Activated T-helper 17 cell treated with anti-CD3 and anti-CD28 coated beads, Interleukin-2, amount 50 U/mL, for 72 hours (primary cell): ENCODE measurements around the gene MET. TPM values are rescaled to one million over a fixed set of nuclear protein-coding genes. Genes with fewer than 3 reads are reported as not detected.

Experiments used
- ATAC-seq: fragments of 150-1000 bp; cut with Tn5 transposase; replicated peaks from 2 replicates; pipeline ENCODE4 v1.10.0; 2021; ENCODE audit warnings: mild to moderate bottlenecking, moderate library complexity
- H3K27ac Mint-ChIP-seq: one replicate; pipeline ENCODE4 v1.8.0; 2022; ENCODE audit warnings: mixed read lengths
- H3K27me3 Mint-ChIP-seq: one replicate; pipeline ENCODE4 v1.8.0; 2022; ENCODE audit warnings: mixed read lengths
- H3K36me3 Mint-ChIP-seq: one replicate; pipeline ENCODE4 v1.8.0; 2022; ENCODE audit warnings: low read depth, mild to moderate bottlenecking, mixed read lengths
- H3K4me1 Mint-ChIP-seq: one replicate; pipeline ENCODE4 v1.8.0; 2022; ENCODE audit warnings: mixed read lengths
- H3K4me3 Mint-ChIP-seq: one replicate; pipeline ENCODE4 v1.8.0; 2022; ENCODE audit warnings: mild to moderate bottlenecking, mixed read lengths
- H3K9me3 Mint-ChIP-seq: one replicate; pipeline ENCODE4 v1.8.0; 2022; ENCODE audit warnings: mixed read lengths
- total RNA-seq, 2 donors: library from RNA; stranded (reverse); gene quantifications; one replicate each; pipeline ENCODE4 v1.2.3, GENCODE V29; 2022

Gene MET
- total RNA-seq, 2 donors from 2014 or later = 0.08 to 1.6 TPM

- ATAC-seq = no peak
- Mint-ChIP-seq H3K9me3 (no peaks in the 10 kb centered on the region), H3K4me1 (no peaks in the 10 kb centered on the region), H3K4me3 (no peak overlapping the region), H3K36me3 (no peaks in the 10 kb centered on the region), H3K27ac (no peak overlapping the region), H3K27me3 (peaks cover 17% of the 10 kb centered on the region)
These were observed 120.8 kb downstream of the MET start for GRCh38 chr7:116792813-116793212.

DNA sequence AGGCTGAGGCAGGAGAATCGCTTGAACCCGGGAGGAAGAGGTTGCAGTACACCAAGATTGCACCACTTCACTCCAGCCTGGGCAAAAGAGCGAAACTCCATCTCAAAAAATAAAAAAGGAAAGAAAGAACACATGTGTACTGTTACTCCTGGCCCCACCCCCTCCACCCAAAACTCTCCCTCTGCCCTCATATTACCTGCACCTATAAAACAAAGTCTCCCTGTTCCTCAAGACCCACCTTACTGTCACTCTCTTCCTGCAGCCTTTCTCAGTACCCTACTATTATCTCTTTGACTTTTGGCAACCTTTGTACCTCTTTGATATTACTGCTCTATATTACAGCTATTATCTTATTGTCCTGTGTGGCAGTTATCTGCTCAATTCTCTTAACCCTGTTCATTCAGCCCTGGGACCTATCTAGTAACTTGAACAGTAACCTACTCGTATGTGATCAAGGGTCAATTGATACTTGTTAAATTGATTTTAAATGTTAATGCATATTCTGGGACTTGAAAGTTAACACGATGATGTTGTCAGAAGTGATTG lies 121.9 kb downstream of the MET start:
- no peak overlapping the region for H3K27ac Mint-ChIP-seq
- no peaks in the 10 kb centered on the region for H3K36me3 Mint-ChIP-seq
- no peak for ATAC-seq
- H3K4me1 Mint-ChIP-seq = no peaks in the 10 kb centered on the region
- H3K9me3 Mint-ChIP-seq = no peaks in the 10 kb centered on the region
- H3K27me3 Mint-ChIP-seq = peaks cover 19% of the 10 kb centered on the region
- H3K4me3 Mint-ChIP-seq = no peak overlapping the region

- H3K27me3 Mint-ChIP-seq = peaks cover 31% of the 10 kb centered on the region
- H3K4me1 Mint-ChIP-seq = peaks cover 8% of the 10 kb centered on the region
- no peak overlapping the region for H3K27ac Mint-ChIP-seq
- no peak overlapping the region for H3K4me3 Mint-ChIP-seq
- H3K9me3 Mint-ChIP-seq = no peaks in the 10 kb centered on the region
- ATAC-seq = no peak
- no peaks in the 10 kb centered on the region for H3K36me3 Mint-ChIP-seq
These were observed 124.5 kb downstream of the MET start for GRCh38 chr7:116796471-116796870.

DNA sequence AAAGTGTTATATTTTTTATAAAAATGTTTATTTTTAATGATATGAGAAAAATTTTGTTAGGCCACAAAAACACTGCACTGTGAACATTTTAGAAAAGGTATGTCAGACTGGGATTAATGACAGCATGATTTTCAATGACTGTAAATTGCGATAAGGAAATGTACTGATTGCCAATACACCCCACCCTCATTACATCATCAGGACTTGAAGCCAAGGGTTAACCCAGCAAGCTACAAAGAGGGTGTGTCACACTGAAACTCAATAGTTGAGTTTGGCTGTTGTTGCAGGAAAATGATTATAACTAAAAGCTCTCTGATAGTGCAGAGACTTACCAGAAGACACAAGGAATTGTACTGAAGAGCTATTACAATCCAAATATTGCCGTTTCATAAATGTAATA lies 125.6 kb downstream of the MET start:
- no peak overlapping the region for H3K4me3 Mint-ChIP-seq
- ATAC-seq = no peak
- H3K27me3 Mint-ChIP-seq = peaks cover 30% of the 10 kb centered on the region
- no peak overlapping the region for H3K27ac Mint-ChIP-seq
- H3K36me3 Mint-ChIP-seq = no peaks in the 10 kb centered on the region
- peaks cover 10% of the 10 kb centered on the region for H3K4me1 Mint-ChIP-seq
- H3K9me3 Mint-ChIP-seq = no peaks in the 10 kb centered on the region

- ATAC-seq = no peak
- Mint-ChIP-seq H3K4me1 (peaks cover 14% of the 10 kb centered on the region), H3K27ac (no peak overlapping the region), H3K36me3 (no peaks in the 10 kb centered on the region), H3K27me3 (peaks cover 33% of the 10 kb centered on the region), H3K9me3 (no peaks in the 10 kb centered on the region), H3K4me3 (no peak overlapping the region)
These were observed 126.2 kb downstream of the MET start for GRCh38 chr7:116798232-116798631.

GRCh38 chr7:116799916-116800315 lies 127.9 kb downstream of the MET start:
- Mint-ChIP-seq H3K27me3 (peaks cover 33% of the 10 kb centered on the region), H3K4me3 (no peak overlapping the region), H3K4me1 (peaks cover 14% of the 10 kb centered on the region), H3K9me3 (no peaks in the 10 kb centered on the region), H3K27ac (no peak overlapping the region), H3K36me3 (no peaks in the 10 kb centered on the region)
- ATAC-seq = no peak

DNA sequence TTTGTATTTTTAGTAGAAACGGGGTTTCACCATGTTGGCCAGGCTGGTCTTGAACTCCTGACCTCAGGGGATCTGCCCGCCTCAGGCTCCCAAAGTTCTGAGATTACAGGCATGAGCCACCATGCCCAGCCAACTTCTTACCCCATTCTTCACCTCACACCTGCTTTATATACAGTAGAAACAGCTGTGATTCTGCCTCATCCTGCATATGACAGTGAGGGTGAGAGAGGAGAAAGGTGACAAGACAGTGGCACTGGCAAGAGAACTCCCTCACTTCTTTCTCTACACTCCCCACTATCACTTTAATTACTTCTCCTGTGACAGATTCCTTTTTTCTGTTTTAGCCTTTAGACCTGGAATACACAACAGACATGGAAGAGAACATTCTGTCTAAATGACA lies 128.6 kb downstream of the MET start:
- peaks cover 14% of the 10 kb centered on the region for H3K4me1 Mint-ChIP-seq
- no peaks in the 10 kb centered on the region for H3K36me3 Mint-ChIP-seq
- H3K4me3 Mint-ChIP-seq = peak overlapping the region; percentile 31
- H3K9me3 Mint-ChIP-seq = no peaks in the 10 kb centered on the region
- peaks cover 28% of the 10 kb centered on the region for H3K27me3 Mint-ChIP-seq
- peak overlapping the region; percentile 33 for H3K27ac Mint-ChIP-seq
- ATAC-seq = peak; percentile 67

DNA sequence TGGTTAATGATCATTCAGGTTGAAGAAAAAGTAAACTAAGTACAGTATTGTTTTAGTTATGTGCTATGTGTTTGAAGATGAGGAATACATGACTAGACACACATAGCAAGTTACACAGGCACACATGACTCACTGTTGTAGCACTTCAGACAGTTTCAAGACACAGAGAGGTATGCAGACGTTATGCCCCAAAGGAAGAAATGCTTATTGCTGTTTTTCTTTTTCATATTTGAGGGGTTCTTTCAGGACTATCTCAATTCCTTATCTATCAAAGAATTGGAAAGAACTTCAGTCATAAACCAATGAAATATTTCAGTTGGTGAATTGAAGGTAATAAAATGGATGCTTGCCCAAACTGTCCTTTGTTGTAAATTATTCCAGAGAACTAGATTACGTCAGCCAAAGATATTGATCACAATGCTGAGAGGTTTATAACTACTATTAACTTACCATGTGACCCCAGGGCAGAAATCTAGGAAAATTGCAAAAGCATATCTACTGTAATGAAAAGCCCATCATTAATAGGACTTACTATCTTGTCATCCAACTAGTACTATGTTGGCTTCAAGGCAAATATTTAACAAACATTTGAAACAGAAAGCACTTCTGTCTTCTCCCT lies 129.2 kb downstream of the MET start:
- peaks cover 14% of the 10 kb centered on the region for H3K4me1 Mint-ChIP-seq
- H3K27ac Mint-ChIP-seq = peak overlapping the region; percentile 33
- ATAC-seq = peak; percentile 88
- H3K4me3 Mint-ChIP-seq = peak overlapping the region; percentile 31
- H3K9me3 Mint-ChIP-seq = no peaks in the 10 kb centered on the region
- H3K36me3 Mint-ChIP-seq = no peaks in the 10 kb centered on the region
- H3K27me3 Mint-ChIP-seq = peaks cover 28% of the 10 kb centered on the region

- Mint-ChIP-seq H3K4me1 (peaks cover 14% of the 10 kb centered on the region), H3K9me3 (no peaks in the 10 kb centered on the region), H3K27me3 (peaks cover 28% of the 10 kb centered on the region), H3K4me3 (peak overlapping the region; percentile 12), H3K36me3 (no peaks in the 10 kb centered on the region), H3K27ac (peak overlapping the region; percentile 42)
- ATAC-seq = no peak
These were observed 130.2 kb downstream of the MET start for GRCh38 chr7:116802144-116802745.

GRCh38 chr7:116802746-116803152 lies 130.8 kb downstream of the MET start:
- peak; percentile 84 for ATAC-seq
- peaks cover 27% of the 10 kb centered on the region for H3K27me3 Mint-ChIP-seq
- H3K27ac Mint-ChIP-seq = peak overlapping the region; percentile 42
- H3K9me3 Mint-ChIP-seq = no peaks in the 10 kb centered on the region
- H3K4me3 Mint-ChIP-seq = peak overlapping the region; percentile 12
- no peaks in the 10 kb centered on the region for H3K36me3 Mint-ChIP-seq
- H3K4me1 Mint-ChIP-seq = peaks cover 14% of the 10 kb centered on the region

GRCh38 chr7:116804471-116804870 lies 132.5 kb downstream of the MET start:
- Mint-ChIP-seq H3K4me3 (no peak overlapping the region), H3K27ac (no peak overlapping the region), H3K27me3 (peaks cover 29% of the 10 kb centered on the region), H3K36me3 (no peaks in the 10 kb centered on the region), H3K4me1 (peaks cover 14% of the 10 kb centered on the region), H3K9me3 (no peaks in the 10 kb centered on the region)
- no peak for ATAC-seq

DNA sequence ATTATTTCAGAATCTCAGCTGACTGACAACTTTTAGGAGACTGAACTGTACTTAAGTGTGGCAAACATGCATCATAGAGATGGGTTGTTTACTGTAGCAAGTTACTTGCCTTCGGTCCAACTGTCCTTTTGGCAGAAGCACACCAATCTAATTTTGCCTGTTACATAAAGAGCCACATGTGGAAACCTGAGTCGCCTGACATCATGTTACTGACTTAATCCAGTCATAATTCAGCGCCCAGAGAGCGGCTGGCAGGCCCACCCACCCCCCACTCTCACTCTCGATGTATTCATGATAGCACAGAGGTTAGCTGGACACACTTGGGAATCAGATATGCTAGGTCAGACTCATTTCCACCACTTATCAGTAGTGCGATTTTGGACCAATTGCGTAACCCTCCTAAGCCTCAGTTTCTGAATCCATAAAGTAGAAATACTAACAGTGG lies 133.1 kb downstream of the MET start:
- Mint-ChIP-seq H3K4me1 (peaks cover 14% of the 10 kb centered on the region), H3K27ac (no peak overlapping the region), H3K4me3 (no peak overlapping the region), H3K36me3 (no peaks in the 10 kb centered on the region), H3K9me3 (no peaks in the 10 kb centered on the region), H3K27me3 (peaks cover 28% of the 10 kb centered on the region)
- no peak for ATAC-seq

DNA sequence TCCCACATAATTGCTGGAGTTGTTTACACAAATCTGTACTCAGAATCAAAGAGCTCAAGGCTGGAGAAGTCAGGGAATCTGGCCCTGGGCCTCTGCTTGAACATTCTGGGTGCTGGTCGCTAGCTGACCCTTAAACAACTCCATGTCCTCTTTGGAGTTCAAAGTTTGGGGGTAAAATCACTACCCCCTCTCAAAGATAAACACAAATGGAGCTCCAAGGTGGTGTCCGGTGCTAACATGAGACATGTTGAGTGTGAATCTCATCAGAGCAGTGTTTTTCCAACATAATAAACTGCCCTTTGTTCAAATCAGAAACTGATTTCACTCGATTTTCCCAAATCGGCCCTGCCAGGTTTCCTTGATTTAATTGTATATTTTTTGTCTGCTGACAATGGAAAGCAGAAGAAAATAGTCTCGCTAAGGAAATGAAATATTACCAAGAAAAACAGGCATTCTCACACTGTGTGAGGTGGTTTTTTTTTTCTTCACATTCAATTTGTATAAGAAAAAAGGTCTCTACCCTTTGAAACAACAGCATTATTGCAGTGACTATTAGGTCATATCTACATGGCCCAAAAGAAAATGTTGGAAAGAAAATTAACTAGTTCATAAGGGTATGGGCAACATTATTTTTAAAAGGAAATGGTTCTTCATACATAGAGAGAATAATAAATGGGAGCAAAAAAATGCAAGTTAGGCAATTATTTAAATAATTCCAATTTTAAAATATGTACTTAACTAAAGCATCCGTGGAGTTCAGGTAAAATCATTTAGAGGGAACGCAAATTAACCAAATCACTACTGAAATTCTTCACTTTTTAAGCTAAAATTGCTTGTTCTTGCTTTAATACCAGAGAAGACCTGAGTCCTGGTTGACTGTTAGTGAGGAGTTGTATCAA lies 134.3 kb downstream of the MET start:
- Mint-ChIP-seq H3K4me1 (peaks cover 6% of the 10 kb centered on the region), H3K4me3 (no peak overlapping the region), H3K9me3 (no peaks in the 10 kb centered on the region), H3K36me3 (no peaks in the 10 kb centered on the region), H3K27ac (no peak overlapping the region), H3K27me3 (peaks cover 20% of the 10 kb centered on the region)
- no peak for ATAC-seq

GRCh38 chr7:116807011-116807560 lies 135.1 kb downstream of the MET start:
- peaks cover 18% of the 10 kb centered on the region for H3K27me3 Mint-ChIP-seq
- no peak overlapping the region for H3K4me3 Mint-ChIP-seq
- no peaks in the 10 kb centered on the region for H3K9me3 Mint-ChIP-seq
- no peak for ATAC-seq
- no peak overlapping the region for H3K27ac Mint-ChIP-seq
- no peaks in the 10 kb centered on the region for H3K36me3 Mint-ChIP-seq
- peaks cover 5% of the 10 kb centered on the region for H3K4me1 Mint-ChIP-seq
